ENCODE results near the gene TMBIM1. TPM values are rescaled to one million over a fixed set of nuclear protein-coding genes. Genes with fewer than 3 reads are reported as not detected.
A peak's percentile ranks its signal among the peaks of the same experiment; 100 is the strongest.

Gene TMBIM1
- total and polyA plus RNA-seq, 2 donors (not counting 1 experiment from before 2014, with no cell fraction given), result 170 to 235 TPM

GRCh38 chr2:218282173-218282991 is 9.9 kb downstream of the TMBIM1 start:
- Histone ChIP-seq H3K9me3 (ENCODE audit: control insufficient read depth, insufficient read depth, low read depth, low read length) (no peaks in the 10 kb centered on the region), H3K27ac (ENCODE audit: insufficient read depth, low read length) (peak overlapping the region; percentile 77), H2AFZ (ENCODE audit: low read length) (no peak overlapping the region), H3K4me1 (ENCODE audit: control insufficient read depth, extremely low read depth, insufficient read depth, low read length) (peaks cover 46% of the 10 kb centered on the region), H3K9ac (ENCODE audit: insufficient read depth, low read length) (peak overlapping the region; percentile 9), H3K36me3 (ENCODE audit: control insufficient read depth, insufficient read depth, low read length) (peaks cover 21% of the 10 kb centered on the region), H3K4me2 (ENCODE audit: extremely low read depth, insufficient read depth, low read length) (peak overlapping the region; percentile 6), H3K4me3 (replicated peaks in 1 of 4; ENCODE audit: control extremely low read depth in 1 of 4, insufficient read depth in 1 of 4, low read depth in 3 of 4, low read length in 4 of 4) (peak overlapping the region in 1 of 4 experiments; percentile 8), H4K20me1 (ENCODE audit: control insufficient read depth, extremely low read depth, insufficient read depth, low read length) (no peaks in the 10 kb centered on the region), H3K27me3 (ENCODE audit: control insufficient read depth, insufficient read depth, low read length) (no peaks in the 10 kb centered on the region), H3K79me2 (ENCODE audit: control insufficient read depth, insufficient read depth, low read length) (peaks cover 67% of the 10 kb centered on the region)
- TF ChIP-seq EZH2 (IDR thresholded peaks at IDR 0.05; ENCODE audit: low read length, missing control alignments) (no peak), CTCF (conservative IDR thresholded peaks at IDR 0.05 in 1 of 2, IDR thresholded peaks at IDR 0.05 in 1 of 2; ENCODE audit: low read depth in 1 of 2, low read length in 2 of 2) (no peak)
- DNase-seq (ENCODE audit: low read depth in 2 of 2), result peak; percentile 57 to 77

GRCh38 chr2:218281449-218281848 is 10.9 kb downstream of the TMBIM1 start:
- no peak overlapping the region for H3K4me2 ChIP-seq (ENCODE audit: extremely low read depth, insufficient read depth, low read length)

More at GRCh38 chr2:218281449-218281848, 10.9 kb downstream of the TMBIM1 start:
- Histone ChIP-seq H3K9ac (ENCODE audit: insufficient read depth, low read length) (peak overlapping the region; percentile 18), H3K27me3 (ENCODE audit: control insufficient read depth, insufficient read depth, low read length) (no peaks in the 10 kb centered on the region), H2AFZ (ENCODE audit: low read length) (no peak overlapping the region), H4K20me1 (ENCODE audit: control insufficient read depth, extremely low read depth, insufficient read depth, low read length) (no peaks in the 10 kb centered on the region), H3K27ac (ENCODE audit: insufficient read depth, low read length) (peak overlapping the region; percentile 77), H3K4me1 (ENCODE audit: control insufficient read depth, extremely low read depth, insufficient read depth, low read length) (peaks cover 41% of the 10 kb centered on the region), H3K4me3 (replicated peaks in 1 of 4; ENCODE audit: control extremely low read depth in 1 of 4, insufficient read depth in 1 of 4, low read depth in 3 of 4, low read length in 4 of 4) (no peak overlapping the region), H3K79me2 (ENCODE audit: control insufficient read depth, insufficient read depth, low read length) (peaks cover 67% of the 10 kb centered on the region), H3K36me3 (ENCODE audit: control insufficient read depth, insufficient read depth, low read length) (peaks cover 29% of the 10 kb centered on the region), H3K9me3 (ENCODE audit: control insufficient read depth, insufficient read depth, low read depth, low read length) (no peaks in the 10 kb centered on the region)
- DNase-seq (ENCODE audit: low read depth in 2 of 2), result peak; percentile 18 to 30
- no peak for TF ChIP-seq EZH2 (IDR thresholded peaks at IDR 0.05; ENCODE audit: low read length, missing control alignments)
- TF ChIP-seq CTCF (conservative IDR thresholded peaks at IDR 0.05 in 1 of 2, IDR thresholded peaks at IDR 0.05 in 1 of 2; ENCODE audit: low read depth in 1 of 2, low read length in 2 of 2), result no peak

Data from fibroblast of lung (primary cell).